ENCODE measurements around the gene CLMN.

DNA sequence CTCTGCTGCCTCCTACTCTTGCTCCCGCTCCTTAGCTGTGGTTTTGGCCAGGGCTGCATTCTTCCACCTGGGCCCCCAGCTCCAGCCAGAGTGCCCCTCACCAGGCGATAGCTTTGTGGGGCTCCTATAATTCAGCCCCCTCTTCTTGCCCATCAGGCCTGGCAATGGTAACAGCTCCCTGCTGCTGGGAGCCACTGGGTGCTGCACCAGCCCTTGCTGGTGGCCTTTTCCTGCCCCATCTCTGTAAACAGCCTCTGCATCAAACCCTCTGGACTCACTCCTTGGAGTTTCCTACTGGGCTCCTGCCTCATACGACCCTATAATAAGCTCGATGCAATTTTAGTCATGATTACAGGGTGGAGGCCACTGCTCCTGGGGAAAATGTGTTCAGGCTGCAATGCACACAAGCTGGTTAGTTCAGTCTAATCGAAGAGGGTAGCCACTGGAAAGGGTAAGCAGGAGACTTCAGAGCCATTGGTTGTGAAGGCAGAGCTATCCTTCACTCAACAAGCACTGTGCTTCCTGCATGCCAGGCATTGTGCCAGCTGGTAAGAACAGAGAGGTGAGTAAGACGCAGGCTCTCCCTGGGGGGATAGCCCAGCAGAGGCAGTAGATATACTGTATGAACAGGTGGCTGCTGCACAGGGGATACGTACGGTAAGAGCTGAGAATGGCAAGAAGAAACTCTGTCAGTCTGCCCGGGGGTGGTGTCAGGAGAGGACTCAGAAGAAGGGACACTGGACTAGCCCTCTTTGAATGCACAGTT is 24.7 kb downstream of the CLMN start:
- TF ChIP-seq EZH2phosphoT487 (IDR thresholded peaks at IDR 0.05; ENCODE audit: unreplicated experiment) (no peak), CTCF (conservative IDR thresholded peaks at IDR 0.05; ENCODE audit: low read depth in 2 of 2) (no peak), POLR2AphosphoS5 (IDR thresholded peaks at IDR 0.05; ENCODE audit: low read depth) (no peak), EZH2 (IDR thresholded peaks at IDR 0.05; ENCODE audit: low read depth, unreplicated experiment) (no peak), CREB1 (CRISPR knock-in tag; IDR thresholded peaks at IDR 0.05; ENCODE audit: low read depth) (no peak), ZNF114 (CRISPR knock-in tag; IDR thresholded peaks at IDR 0.05) (no peak), STAT1 (IDR thresholded peaks at IDR 0.05; ENCODE audit: unreplicated experiment) (no peak), ZNF331 (CRISPR knock-in tag; IDR thresholded peaks at IDR 0.05; ENCODE audit: low read depth) (no peak)
- TF ChIP-seq, protein P1, sequence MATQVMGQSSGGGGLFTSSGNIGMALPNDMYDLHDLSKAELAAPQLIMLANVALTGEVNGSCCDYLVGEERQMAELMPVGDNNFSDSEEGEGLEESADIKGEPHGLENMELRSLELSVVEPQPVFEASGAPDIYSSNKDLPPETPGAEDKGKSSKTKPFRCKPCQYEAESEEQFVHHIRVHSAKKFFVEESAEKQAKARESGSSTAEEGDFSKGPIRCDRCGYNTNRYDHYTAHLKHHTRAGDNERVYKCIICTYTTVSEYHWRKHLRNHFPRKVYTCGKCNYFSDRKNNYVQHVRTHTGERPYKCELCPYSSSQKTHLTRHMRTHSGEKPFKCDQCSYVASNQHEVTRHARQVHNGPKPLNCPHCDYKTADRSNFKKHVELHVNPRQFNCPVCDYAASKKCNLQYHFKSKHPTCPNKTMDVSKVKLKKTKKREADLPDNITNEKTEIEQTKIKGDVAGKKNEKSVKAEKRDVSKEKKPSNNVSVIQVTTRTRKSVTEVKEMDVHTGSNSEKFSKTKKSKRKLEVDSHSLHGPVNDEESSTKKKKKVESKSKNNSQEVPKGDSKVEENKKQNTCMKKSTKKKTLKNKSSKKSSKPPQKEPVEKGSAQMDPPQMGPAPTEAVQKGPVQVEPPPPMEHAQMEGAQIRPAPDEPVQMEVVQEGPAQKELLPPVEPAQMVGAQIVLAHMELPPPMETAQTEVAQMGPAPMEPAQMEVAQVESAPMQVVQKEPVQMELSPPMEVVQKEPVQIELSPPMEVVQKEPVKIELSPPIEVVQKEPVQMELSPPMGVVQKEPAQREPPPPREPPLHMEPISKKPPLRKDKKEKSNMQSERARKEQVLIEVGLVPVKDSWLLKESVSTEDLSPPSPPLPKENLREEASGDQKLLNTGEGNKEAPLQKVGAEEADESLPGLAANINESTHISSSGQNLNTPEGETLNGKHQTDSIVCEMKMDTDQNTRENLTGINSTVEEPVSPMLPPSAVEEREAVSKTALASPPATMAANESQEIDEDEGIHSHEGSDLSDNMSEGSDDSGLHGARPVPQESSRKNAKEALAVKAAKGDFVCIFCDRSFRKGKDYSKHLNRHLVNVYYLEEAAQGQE (IDR thresholded peaks at IDR 0.05; ENCODE audit: unreplicated experiment): no peak
